Mesenchymal stem cell (in vitro differentiated cells and primary cell): Measurements from ENCODE around the gene FTO.
A peak's percentile ranks its signal among the peaks of the same experiment; 100 is the strongest.

ENCODE experiments used
- DNase-seq: peaks from one replicate; pipeline ENCODE4 v3.0.0-alpha.2; 2013
- H2AFZ ChIP-seq: one replicate; pipeline ENCODE4 v1.6.1; 2013; ENCODE audit warnings: low read depth, mild to moderate bottlenecking, control low read depth, inconsistent platforms, low read length, moderate library complexity
- H2AK5ac ChIP-seq: 2 replicates; pipeline ENCODE4 v1.6.1; 2013; ENCODE audit warnings: low read length, moderate library complexity, mild to moderate bottlenecking, inconsistent platforms; ENCODE audit not compliant: severe bottlenecking
- H2BK120ac ChIP-seq: one replicate; pipeline ENCODE4 v1.6.1; 2013; ENCODE audit warnings: low read depth, mild to moderate bottlenecking, inconsistent platforms, low read length, moderate library complexity
- H2BK12ac ChIP-seq, 2 experiments: one replicate each; pipeline ENCODE4 v1.6.1; 2013; ENCODE audit warnings: inconsistent platforms in 2 of 2, low read length in 2 of 2, mild to moderate bottlenecking in 2 of 2, moderate library complexity in 2 of 2, control low read depth in 1 of 2
- H2BK15ac ChIP-seq: one replicate; pipeline ENCODE4 v1.6.1; 2013; ENCODE audit warnings: mild to moderate bottlenecking, low read depth, inconsistent platforms; ENCODE audit not compliant: poor library complexity, severe bottlenecking
- H2BK5ac ChIP-seq: 2 replicates; pipeline ENCODE4 v1.6.1; 2013; ENCODE audit warnings: low read depth, mild to moderate bottlenecking, low read length, control low read depth, inconsistent platforms; ENCODE audit not compliant: poor library complexity, severe bottlenecking
- H3K14ac ChIP-seq, 2 experiments: one replicate each; pipeline ENCODE4 v1.6.1; 2013; ENCODE audit warnings: inconsistent platforms in 2 of 2, low read length in 2 of 2, control low read depth in 1 of 2, mild to moderate bottlenecking in 1 of 2, moderate library complexity in 1 of 2
- H3K18ac ChIP-seq, 2 experiments: one replicate each; pipeline ENCODE4 v1.6.1; 2013; ENCODE audit warnings: inconsistent platforms in 2 of 2, low read length in 2 of 2, control low read depth in 1 of 2, low read depth in 1 of 2, mild to moderate bottlenecking in 1 of 2
- H3K23ac ChIP-seq, 2 experiments: one replicate each; pipeline ENCODE4 v1.6.1; 2013; ENCODE audit warnings: inconsistent platforms in 2 of 2, low read length in 2 of 2, mild to moderate bottlenecking in 2 of 2, moderate library complexity in 2 of 2, control low read depth in 1 of 2
- H3K27ac ChIP-seq: 2 replicates; pipeline ENCODE4 v1.5.1; 2013; ENCODE audit warnings: mild to moderate bottlenecking, moderate library complexity, low read length, control low read depth, inconsistent platforms; ENCODE audit not compliant: poor library complexity, severe bottlenecking
- H3K27me3 ChIP-seq, 2 experiments: 2 replicates each; pipeline versions ENCODE4 v1.6.1 to v1.7.0; 2013; ENCODE audit warnings: low read length in 2 of 2, mild to moderate bottlenecking in 2 of 2, moderate library complexity in 2 of 2, control low read depth in 1 of 2, inconsistent platforms in 1 of 2; ENCODE audit not compliant: control insufficient read depth in 1 of 2, insufficient read depth in 1 of 2
- H3K36me3 ChIP-seq, 2 experiments: 2 replicates each; pipeline versions ENCODE4 v1.6.1 to v1.7.0; 2013; ENCODE audit warnings: low read length in 2 of 2, control low read depth in 1 of 2, inconsistent platforms in 1 of 2, low read depth in 1 of 2, mild to moderate bottlenecking in 1 of 2; ENCODE audit not compliant: insufficient read depth in 2 of 2, control insufficient read depth in 1 of 2
- H3K4ac ChIP-seq, 2 experiments: one replicate each; pipeline ENCODE4 v1.6.1; 2013; ENCODE audit warnings: inconsistent platforms in 2 of 2, low read length in 2 of 2, mild to moderate bottlenecking in 2 of 2, moderate library complexity in 2 of 2, control low read depth in 1 of 2, low read depth in 1 of 2
- H3K4me1 ChIP-seq: 2 replicates; pipeline ENCODE4 v1.6.1; 2013; ENCODE audit warnings: low read depth, low read length, control low read depth; ENCODE audit not compliant: control insufficient read depth, insufficient read depth
- H3K4me2 ChIP-seq: 2 replicates; pipeline ENCODE4 v1.6.1; 2013; ENCODE audit warnings: low read length, mild to moderate bottlenecking, inconsistent platforms; ENCODE audit not compliant: poor library complexity, severe bottlenecking
- H3K4me3 ChIP-seq, 2 experiments: 2 replicates each; pipeline versions ENCODE4 v1.5.1 to v1.7.0; 2013; ENCODE audit warnings: low read length in 2 of 2, mild to moderate bottlenecking in 2 of 2, control low read depth in 1 of 2, low read depth in 1 of 2; ENCODE audit not compliant: insufficient read depth in 1 of 2
- H3K79me1 ChIP-seq: replicated peaks from 2 replicates; pipeline ENCODE4 v1.6.1; 2013; ENCODE audit warnings: mild to moderate bottlenecking, control low read depth, low read length, inconsistent platforms; ENCODE audit not compliant: poor library complexity, severe bottlenecking
- H3K9ac ChIP-seq: 2 replicates; pipeline ENCODE4 v1.7.0; 2013; ENCODE audit warnings: mild to moderate bottlenecking, low read length, moderate library complexity
- H3K9me3 ChIP-seq: 2 replicates; pipeline ENCODE4 v1.7.0; 2013; ENCODE audit warnings: mild to moderate bottlenecking, low read length; ENCODE audit not compliant: control insufficient read depth
- H4K8ac ChIP-seq: one replicate; pipeline ENCODE4 v1.6.1; 2013; ENCODE audit warnings: inconsistent platforms, mild to moderate bottlenecking, low read length, moderate library complexity
- H4K91ac ChIP-seq: one replicate; pipeline ENCODE4 v1.6.1; 2013; ENCODE audit warnings: mild to moderate bottlenecking, low read length, inconsistent platforms
- WGBS: methylation state at CpG from one replicate; pipeline ENCODE4 v1.1.7; 2013; ENCODE audit warnings: mixed read lengths; 5-methylcytosine and 5-hydroxymethylcytosine counted together

The FTO gene

DNA sequence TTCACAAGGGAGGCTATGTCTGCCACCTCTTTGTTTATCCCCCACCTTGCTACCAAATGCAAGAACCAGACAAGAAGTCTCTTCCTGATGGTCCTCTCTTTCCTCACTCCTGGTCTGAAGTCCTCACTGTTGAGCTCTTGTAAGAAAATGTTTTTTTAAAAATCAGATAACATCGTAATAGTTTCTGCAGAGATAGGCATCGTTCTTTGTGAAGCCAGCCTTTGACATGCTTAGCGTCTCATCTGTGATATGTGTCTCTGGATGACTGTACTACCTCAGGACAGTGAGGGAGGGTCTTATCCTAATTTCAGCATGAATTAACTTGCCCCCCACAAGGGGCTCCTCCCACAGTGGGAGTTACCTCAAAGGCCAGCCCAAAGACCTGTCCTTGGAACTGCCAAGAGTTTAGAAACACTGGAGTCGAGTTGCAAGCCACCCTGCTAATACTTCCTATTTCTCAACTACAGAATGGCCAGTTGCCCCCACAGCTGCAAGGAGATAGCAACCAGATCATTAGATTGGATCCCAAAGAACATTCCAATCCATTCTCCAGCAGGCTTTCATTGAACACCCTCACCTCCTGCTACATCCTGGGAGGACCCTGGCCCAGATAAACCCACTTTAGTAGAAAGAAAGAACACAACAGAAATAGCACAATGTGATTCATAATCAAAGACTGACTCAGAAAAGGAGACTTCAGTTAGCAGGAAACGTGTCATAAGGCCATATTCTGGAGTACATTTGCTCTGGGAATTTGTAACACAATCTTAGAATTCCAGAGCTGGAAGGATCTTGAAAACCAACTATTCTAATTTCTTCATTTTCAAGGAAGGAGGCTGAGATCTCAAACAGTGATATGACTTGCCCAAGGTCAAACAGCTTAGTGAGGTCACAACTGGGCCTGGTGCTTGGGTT, 431.7 kb downstream of the FTO start:
- no peak overlapping the region for H3K14ac ChIP-seq
- no peak overlapping the region for H3K4me3 ChIP-seq
- H2BK15ac ChIP-seq: no peak overlapping the region
- no peak overlapping the region for H2BK120ac ChIP-seq
- H3K36me3 ChIP-seq: no peaks in the 10 kb centered on the region
- peak overlapping the region; percentile 48 for H3K9ac ChIP-seq
- H2AFZ ChIP-seq: no peak overlapping the region
- H3K27me3 ChIP-seq: no peaks in the 10 kb centered on the region
- no peak overlapping the region for H3K18ac ChIP-seq
- no peaks in the 10 kb centered on the region for H3K79me1 ChIP-seq
- no peak overlapping the region for H3K4me2 ChIP-seq
- 83% methylated on average over 4 of the region's 5 CpGs for WGBS
- DNase-seq: peak; percentile 59
- H3K27ac ChIP-seq: no peak overlapping the region
- H2BK5ac ChIP-seq: no peak overlapping the region
- H4K91ac ChIP-seq: no peak overlapping the region
- H3K9me3 ChIP-seq: no peaks in the 10 kb centered on the region
- H2BK12ac ChIP-seq: no peak overlapping the region
- no peak overlapping the region for H4K8ac ChIP-seq
- H3K23ac ChIP-seq: no peak overlapping the region
- no peak overlapping the region for H3K4ac ChIP-seq
- H3K4me1 ChIP-seq: peaks cover 1% of the 10 kb centered on the region
- H2AK5ac ChIP-seq: no peak overlapping the region

DNA sequence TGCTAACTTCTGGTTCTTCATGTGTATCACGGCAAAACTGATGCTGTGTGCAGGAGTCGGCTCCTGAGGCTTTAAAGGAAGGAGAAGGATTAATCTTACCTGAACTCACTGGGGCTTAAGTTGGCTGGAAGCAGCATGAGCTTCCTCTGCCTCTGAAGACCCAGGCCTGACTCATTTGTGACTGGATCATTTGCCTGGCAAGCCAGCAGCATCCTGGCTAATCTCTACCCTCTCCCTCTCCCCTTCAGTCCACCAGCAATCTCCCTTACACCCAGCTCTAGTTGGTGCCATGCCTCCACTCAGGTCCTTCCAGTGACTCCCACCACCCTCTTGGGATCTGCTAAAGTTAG, 432.3 kb downstream of the FTO start:
- Histone ChIP-seq H3K14ac (no peak overlapping the region), H3K4ac (no peak overlapping the region)
- 73% methylated on average over 2 of the region's 2 CpGs for WGBS

DNA sequence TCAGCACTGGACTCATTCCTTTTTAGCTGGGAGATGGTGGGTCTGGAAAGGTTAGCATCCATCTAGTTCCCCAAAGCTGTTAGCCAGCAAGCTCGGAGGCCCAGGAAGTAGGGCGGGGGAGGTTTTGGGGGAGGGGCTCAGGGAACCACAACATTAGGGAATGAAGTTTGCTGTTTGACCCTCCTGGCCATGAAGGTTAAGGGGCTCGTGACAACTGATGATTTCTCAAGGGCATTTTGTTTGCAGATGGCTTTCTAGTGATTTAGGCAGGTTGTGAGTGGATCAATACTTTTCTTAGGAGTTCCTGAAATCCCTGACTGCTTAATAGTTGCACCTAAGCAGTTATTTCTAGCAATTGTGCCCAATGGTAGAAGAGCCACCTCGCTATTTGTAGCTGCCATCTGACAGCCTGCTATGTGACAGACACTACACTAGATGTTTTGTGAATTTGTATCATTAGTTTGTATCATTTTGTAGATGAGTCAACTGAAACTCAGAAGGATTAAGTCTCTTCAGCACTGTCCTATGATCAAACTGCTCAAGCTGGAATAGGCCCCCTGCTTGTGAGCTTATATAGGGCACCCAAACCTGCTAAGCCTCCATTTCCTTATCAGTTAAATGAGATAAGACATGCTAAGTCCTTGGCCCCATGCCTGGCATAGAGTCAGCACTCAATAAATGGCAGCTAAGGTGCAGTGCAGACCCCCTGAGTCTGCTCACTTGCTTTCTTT, 436.3 kb downstream of the FTO start:
- DNase-seq: peak; percentile 12
- Histone ChIP-seq H3K9ac (no peak overlapping the region), H3K23ac (no peak overlapping the region), H3K36me3 (no peaks in the 10 kb centered on the region), H2BK5ac (no peak overlapping the region), H2AFZ (no peak overlapping the region), H3K4me2 (no peak overlapping the region), H3K9me3 (no peaks in the 10 kb centered on the region), H3K27ac (no peak overlapping the region), H4K91ac (no peak overlapping the region), H3K14ac (no peak overlapping the region), H3K18ac (no peak overlapping the region), H2BK15ac (no peak overlapping the region), H4K8ac (no peak overlapping the region), H2AK5ac (no peak overlapping the region), H3K27me3 (no peaks in the 10 kb centered on the region), H3K79me1 (no peaks in the 10 kb centered on the region), H3K4me1 (peaks cover 1% of the 10 kb centered on the region), H2BK12ac (no peak overlapping the region), H3K4ac (no peak overlapping the region), H2BK120ac (no peak overlapping the region), H3K4me3 (no peak overlapping the region)
- WGBS: 49% methylated on average over 4 of the region's 4 CpGs

More for the DNA sequence above, 432.3 kb downstream of the FTO start:
- no peak for DNase-seq
- Histone ChIP-seq H3K9ac (peak overlapping the region; percentile 48), H3K4me1 (peaks cover 1% of the 10 kb centered on the region), H2BK12ac (no peak overlapping the region), H3K27ac (no peak overlapping the region), H3K23ac (no peak overlapping the region), H3K9me3 (no peaks in the 10 kb centered on the region), H3K4me3 (no peak overlapping the region), H2AFZ (no peak overlapping the region), H3K4me2 (no peak overlapping the region), H2BK5ac (no peak overlapping the region), H3K36me3 (no peaks in the 10 kb centered on the region), H2BK120ac (no peak overlapping the region), H4K8ac (no peak overlapping the region), H2AK5ac (no peak overlapping the region), H3K27me3 (no peaks in the 10 kb centered on the region), H2BK15ac (no peak overlapping the region), H3K79me1 (no peaks in the 10 kb centered on the region), H4K91ac (no peak overlapping the region), H3K18ac (no peak overlapping the region)

DNA sequence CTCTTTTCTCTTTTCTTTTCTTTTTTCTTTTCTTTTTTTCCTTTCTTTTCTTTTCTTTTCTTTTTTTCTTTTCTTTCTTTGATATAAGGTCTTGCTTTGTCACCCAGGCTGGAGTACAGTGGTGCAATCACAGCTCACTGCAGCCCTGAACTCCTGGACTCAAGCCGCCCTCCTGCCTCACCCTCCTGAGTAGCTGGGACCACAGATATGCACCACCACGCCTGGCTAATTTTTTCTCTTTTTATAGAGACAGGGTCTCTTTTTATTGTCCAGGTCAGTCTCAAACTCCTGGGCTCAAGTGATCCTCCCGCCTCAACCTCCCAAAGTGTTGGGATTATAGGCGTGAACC, 436.8 kb downstream of the FTO start:
- no peak overlapping the region for H2BK15ac ChIP-seq

More for the DNA sequence above, 436.8 kb downstream of the FTO start:
- H2AK5ac ChIP-seq: no peak overlapping the region
- H3K14ac ChIP-seq: no peak overlapping the region
- DNase-seq: no peak
- H3K4me3 ChIP-seq: no peak overlapping the region
- no peak overlapping the region for H3K9ac ChIP-seq
- no peak overlapping the region for H4K8ac ChIP-seq
- H3K36me3 ChIP-seq: no peaks in the 10 kb centered on the region
- no peaks in the 10 kb centered on the region for H3K9me3 ChIP-seq
- H4K91ac ChIP-seq: no peak overlapping the region
- H3K18ac ChIP-seq: no peak overlapping the region
- no peak overlapping the region for H2BK12ac ChIP-seq
- no peak overlapping the region for H3K4me2 ChIP-seq
- 92% methylated on average over 4 of the region's 4 CpGs for WGBS
- no peak overlapping the region for H3K23ac ChIP-seq
- H2BK5ac ChIP-seq: no peak overlapping the region
- no peak overlapping the region for H2BK120ac ChIP-seq
- no peak overlapping the region for H3K27ac ChIP-seq
- no peaks in the 10 kb centered on the region for H3K27me3 ChIP-seq
- peaks cover 1% of the 10 kb centered on the region for H3K4me1 ChIP-seq
- H2AFZ ChIP-seq: no peak overlapping the region
- no peaks in the 10 kb centered on the region for H3K79me1 ChIP-seq
- H3K4ac ChIP-seq: no peak overlapping the region
